Breast epithelium (tissue), 4 donors: ENCODE results near the gene EIF3A. TPM values are rescaled to one million over a fixed set of nuclear protein-coding genes. Genes with fewer than 3 reads are reported as not detected.

Source experiments
- DNase-seq, 2 donors: peaks; one replicate each; pipeline ENCODE4 v3.0.0-alpha.2; 2019; ENCODE audit warnings: low spot score in 2 of 2
- H3K27ac ChIP-seq, 2 donors: fragments of 200-600 bp; sonication (generic) in 1 of 2; one replicate each; pipeline ENCODE4 v1.5.1; 2016 to 2019; ENCODE audit warnings: mild to moderate bottlenecking in 1 of 2
- H3K27me3 ChIP-seq, 2 donors: fragments of 200-600 bp; sonication (generic) in 1 of 2; one replicate each; pipeline versions ENCODE4 v1.5.1 to v1.6.0; 2017 to 2019; ENCODE audit warnings: control low read depth in 1 of 2, mild to moderate bottlenecking in 1 of 2
- H3K36me3 ChIP-seq: fragments of 200-600 bp; one replicate; pipeline ENCODE4 v1.5.1; 2019
- H3K4me1 ChIP-seq, 2 donors: fragments of 200-600 bp; sonication (generic); one replicate each; pipeline ENCODE4 v1.5.1; 2016 to 2019; ENCODE audit warnings: control low read depth in 1 of 2
- H3K4me3 ChIP-seq, 3 donors: fragments of 200-600 bp; sonication (generic); 1 replicate in 2 of 3; 2 replicates in 1 of 3; pipeline ENCODE4 v1.5.1; 2016 to 2019; ENCODE audit warnings: mild to moderate bottlenecking in 3 of 3, moderate library complexity in 2 of 3
- H3K9me3 ChIP-seq, 2 donors: fragments of 200-600 bp; sonication (generic) in 1 of 2; one replicate each; pipeline ENCODE4 v1.5.1; 2016 to 2019; ENCODE audit warnings: control low read depth in 1 of 2
- CTCF ChIP-seq, 3 donors: fragments of 450-650 bp; IDR thresholded peaks; one replicate each; pipeline ENCODE4 v1.5.1; 2016 to 2017; ENCODE audit warnings: antibody characterized with exemption in 3 of 3, mild to moderate bottlenecking in 3 of 3, moderate library complexity in 3 of 3
- POLR2A ChIP-seq: fragments of 450-650 bp; IDR thresholded peaks from one replicate; pipeline ENCODE4 v1.6.1; 2016; ENCODE audit warnings: antibody characterized with exemption, mild to moderate bottlenecking, moderate library complexity
- POLR2AphosphoS5 ChIP-seq, 3 donors: sonication (generic); formaldehyde crosslinking; IDR thresholded peaks; one replicate each; pipeline ENCODE4 v1.6.1; 2017; ENCODE audit warnings: antibody characterized with exemption in 3 of 3
- intact Hi-C: fragments of 100-400 bp; cut with DNase I; formaldehyde crosslinking; loops from one replicate; pipeline ENCODE4 v1.15.1; 2023; ENCODE audit warnings: low total_unique reads
- total RNA-seq, 3 donors: library from RNA; depleted of rRNA; stranded (reverse); fragments of >200 nt; gene quantifications; one replicate each; pipeline ENCODE4 v1.1.0, GENCODE V29; 2016

EIF3A gene
- total RNA-seq, 3 donors from 2014 or later = 117 to 166 (median 124) TPM

- no peaks in the 10 kb centered on the region for H3K9me3 ChIP-seq
- no peak for DNase-seq
- no peak overlapping the region for H3K4me3 ChIP-seq
- H3K36me3 ChIP-seq = peaks cover 17% of the 10 kb centered on the region
- intact Hi-C loops = no loop called here
- H3K27ac ChIP-seq = no peak overlapping the region
- no peak for TF ChIP-seq POLR2AphosphoS5 (IDR thresholded peaks at IDR 0.05)
- TF ChIP-seq CTCF (IDR thresholded peaks at IDR 0.05) = no peak
- no peak for TF ChIP-seq POLR2A
- no peaks in the 10 kb centered on the region for H3K27me3 ChIP-seq
- no peaks in the 10 kb centered on the region for H3K4me1 ChIP-seq
Observed at GRCh38 chr10:119061926-119062325, 18.7 kb downstream of the EIF3A start.

- H3K4me3 ChIP-seq = no peak overlapping the region
- H3K4me1 ChIP-seq = no peaks in the 10 kb centered on the region
- TF ChIP-seq CTCF (IDR thresholded peaks at IDR 0.05) = no peak
- no peak for TF ChIP-seq POLR2AphosphoS5 (IDR thresholded peaks at IDR 0.05)
- TF ChIP-seq POLR2A = no peak
- no peak for DNase-seq
- H3K27ac ChIP-seq = no peak overlapping the region
- no peaks in the 10 kb centered on the region for H3K9me3 ChIP-seq
- no peaks in the 10 kb centered on the region for H3K27me3 ChIP-seq
- intact Hi-C loops = no loop called here
- peaks cover 17% of the 10 kb centered on the region for H3K36me3 ChIP-seq
Observed at GRCh38 chr10:119061352-119061751, 19.3 kb downstream of the EIF3A start.

- peaks cover 17% of the 10 kb centered on the region for H3K36me3 ChIP-seq
- no peak overlapping the region for H3K27ac ChIP-seq
- no peaks in the 10 kb centered on the region for H3K4me1 ChIP-seq
- intact Hi-C loops = no loop called here
- TF ChIP-seq POLR2A = no peak
- TF ChIP-seq POLR2AphosphoS5 (IDR thresholded peaks at IDR 0.05) = no peak
- no peak for TF ChIP-seq CTCF (IDR thresholded peaks at IDR 0.05)
- no peaks in the 10 kb centered on the region for H3K27me3 ChIP-seq
- H3K9me3 ChIP-seq = no peaks in the 10 kb centered on the region
- H3K4me3 ChIP-seq = no peak overlapping the region
- no peak for DNase-seq
Observed at GRCh38 chr10:119060107-119060506, 20.5 kb downstream of the EIF3A start.

- Histone ChIP-seq H3K9me3 (no peaks in the 10 kb centered on the region), H3K36me3 (peaks cover 17% of the 10 kb centered on the region), H3K4me1 (no peaks in the 10 kb centered on the region), H3K27me3 (no peaks in the 10 kb centered on the region), H3K4me3 (no peak overlapping the region), H3K27ac (no peak overlapping the region)
- DNase-seq = no peak
- TF ChIP-seq POLR2A (no peak), CTCF (IDR thresholded peaks at IDR 0.05) (no peak), POLR2AphosphoS5 (IDR thresholded peaks at IDR 0.05) (no peak)
- intact Hi-C loops = no loop called here
Observed at GRCh38 chr10:119059557-119059956, 21.1 kb downstream of the EIF3A start.

- Histone ChIP-seq H3K36me3 (peaks cover 8% of the 10 kb centered on the region), H3K27ac (no peak overlapping the region), H3K4me3 (no peak overlapping the region), H3K4me1 (no peaks in the 10 kb centered on the region), H3K27me3 (no peaks in the 10 kb centered on the region), H3K9me3 (no peaks in the 10 kb centered on the region)
- no peak for TF ChIP-seq POLR2A
- no peak for TF ChIP-seq POLR2AphosphoS5 (IDR thresholded peaks at IDR 0.05)
- no peak for TF ChIP-seq CTCF (IDR thresholded peaks at IDR 0.05)
- DNase-seq = no peak
- intact Hi-C loops = no loop called here
Observed at GRCh38 chr10:119058010-119058409, 22.6 kb downstream of the EIF3A start.
